OCI-LY1 (cell line): ENCODE measurements around the gene SARS1.
"Not testable (repeated sequence)": the region's sequence is repeated elsewhere in the genome, so short reads cannot be mapped to it uniquely, and the experiment has no call there.

ENCODE experiments used
- H2AFZ ChIP-seq: fragments of 200-600 bp; sonication (generic), shearing (Covaris generic); 2 replicates; pipeline ENCODE4 v1.6.0; 2014; ENCODE audit warnings: antibody characterized with exemption, mild to moderate bottlenecking, low read length
- H3F3A ChIP-seq: fragments of 200-600 bp; sonication (generic), shearing (Covaris generic); 2 replicates; pipeline ENCODE4 v1.6.0; 2014; ENCODE audit warnings: mild to moderate bottlenecking, antibody characterized with exemption, low read length, moderate library complexity; ENCODE audit not compliant: insufficient read depth
- H3K27ac ChIP-seq: fragments of 200-600 bp; sonication (generic); 2 replicates; pipeline ENCODE4 v1.5.1; 2014; ENCODE audit warnings: low read length, mixed run types, mild to moderate bottlenecking, low read depth; ENCODE audit not compliant: poor library complexity, severe bottlenecking
- H3K27me3 ChIP-seq: fragments of 200-600 bp; sonication (generic); 2 replicates; pipeline ENCODE4 v1.6.0; 2014; ENCODE audit warnings: antibody characterized with exemption, mild to moderate bottlenecking, low read length, moderate library complexity; ENCODE audit not compliant: insufficient read depth
- H3K36me3 ChIP-seq: fragments of 200-600 bp; sonication (generic); 2 replicates; pipeline ENCODE4 v1.6.1; 2014; ENCODE audit warnings: mild to moderate bottlenecking, antibody characterized with exemption, low read length, moderate library complexity, mixed read lengths; ENCODE audit not compliant: insufficient read depth
- H3K4me1 ChIP-seq: fragments of 200-600 bp; sonication (generic); 2 replicates; pipeline ENCODE4 v1.5.1; 2014; ENCODE audit warnings: mild to moderate bottlenecking, low read length, moderate library complexity; ENCODE audit not compliant: insufficient read depth, severe bottlenecking
- H3K4me2 ChIP-seq: fragments of 200-600 bp; sonication (generic), shearing (Covaris generic); 2 replicates; pipeline ENCODE4 v1.6.1; 2014; ENCODE audit warnings: low read length
- H3K4me3 ChIP-seq: fragments of 200-600 bp; sonication (generic); 2 replicates; pipeline ENCODE4 v1.5.1; 2014; ENCODE audit warnings: low read length, low read depth, mild to moderate bottlenecking, mixed read lengths; ENCODE audit not compliant: poor library complexity, severe bottlenecking
- H3K79me2 ChIP-seq: fragments of 200-600 bp; shearing (Covaris generic); 2 replicates; pipeline ENCODE4 v1.6.1; 2016; ENCODE audit warnings: mixed run types, low read length, mixed read lengths; ENCODE audit not compliant: insufficient read depth
- H3K9ac ChIP-seq: fragments of 200-600 bp; sonication (generic), shearing (Covaris generic); 2 replicates; pipeline ENCODE4 v1.6.1; 2014; ENCODE audit warnings: mild to moderate bottlenecking, low read length, mixed read lengths
- H3K9me2 ChIP-seq: fragments of 200-600 bp; sonication (generic), shearing (Covaris generic); 2 replicates; pipeline ENCODE4 v1.6.1; 2014; ENCODE audit warnings: low read depth, mild to moderate bottlenecking, low read length, mixed read lengths
- H3K9me3 ChIP-seq: fragments of 200-600 bp; shearing (Covaris generic); 2 replicates; pipeline ENCODE4 v1.6.1; 2014; ENCODE audit warnings: low read length, mixed read lengths
- H4K20me1 ChIP-seq: fragments of 200-600 bp; sonication (generic), shearing (Covaris generic); 2 replicates; pipeline ENCODE4 v1.6.0; 2016; ENCODE audit warnings: mild to moderate bottlenecking, low read length; ENCODE audit not compliant: insufficient read depth
- EZH2 ChIP-seq: fragments of 200-600 bp; sonication (generic), shearing (Covaris generic); IDR thresholded peaks from 2 replicates; pipeline ENCODE4 v1.8.0; 2017; ENCODE audit warnings: borderline replicate concordance, mixed run types, mild to moderate bottlenecking, antibody characterized with exemption, low read length, moderate library complexity, mixed read lengths
- TF ChIP-seq, protein P1 (sequence below): fragments of 200-600 bp; sonication (generic), shearing (Covaris generic); IDR thresholded peaks from 2 replicates; pipeline ENCODE4 v1.5.1; 2017; ENCODE audit warnings: mild to moderate bottlenecking, antibody characterized with exemption, low read length, moderate library complexity, mixed read lengths

SARS1 gene

DNA sequence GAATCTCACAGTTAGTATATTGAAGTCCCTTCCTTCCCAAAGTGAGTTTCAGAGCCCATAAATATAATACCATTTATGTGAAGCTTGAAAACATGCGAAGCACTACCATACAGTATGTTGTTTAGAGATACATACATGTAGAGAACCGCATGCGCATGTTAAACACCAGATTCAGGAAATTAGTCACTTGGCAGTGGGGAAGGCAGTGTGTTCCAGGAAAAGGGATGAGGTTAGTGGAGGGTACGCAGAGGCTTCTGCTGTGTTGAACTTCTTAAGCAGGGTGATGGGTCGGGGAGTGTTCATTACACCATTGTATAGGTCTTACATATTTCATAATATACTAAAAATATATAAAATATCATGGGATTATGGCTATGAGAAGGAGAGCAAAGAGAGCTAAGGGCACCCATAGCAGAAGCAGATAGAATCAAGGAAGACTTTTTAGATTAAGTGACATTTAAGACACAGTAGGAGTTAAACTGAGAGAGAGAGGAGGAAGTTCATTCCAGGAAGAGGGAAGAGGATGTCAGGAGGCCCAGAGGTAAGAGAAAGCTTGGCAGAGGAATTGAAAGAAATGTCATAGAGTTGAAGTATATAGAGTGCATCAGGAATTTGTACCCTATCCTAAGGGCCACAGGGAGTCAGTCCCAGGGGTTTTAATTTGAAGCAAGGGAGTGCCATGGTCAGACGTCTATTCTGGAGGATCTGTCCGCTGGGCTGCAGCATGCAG, 43.5 kb upstream of the SARS1 start:
- Histone ChIP-seq H4K20me1 (no peaks in the 10 kb centered on the region), H3K9me3 (no peaks in the 10 kb centered on the region), H3K27me3 (no peaks in the 10 kb centered on the region), H3K4me1 (peaks cover 7% of the 10 kb centered on the region), H3K27ac (no peak overlapping the region), H3K4me2 (no peak overlapping the region), H3K9ac (no peak overlapping the region), H2AFZ (no peak overlapping the region), H3K79me2 (no peaks in the 10 kb centered on the region), H3K36me3 (peaks cover 14% of the 10 kb centered on the region), H3F3A (no peaks in the 10 kb centered on the region; the same call in 1 of the 2 replicates), H3K9me2 (no peaks in the 10 kb centered on the region), H3K4me3 (no peak overlapping the region)
- TF ChIP-seq EZH2, result no peak
- TF ChIP-seq, protein P1, sequence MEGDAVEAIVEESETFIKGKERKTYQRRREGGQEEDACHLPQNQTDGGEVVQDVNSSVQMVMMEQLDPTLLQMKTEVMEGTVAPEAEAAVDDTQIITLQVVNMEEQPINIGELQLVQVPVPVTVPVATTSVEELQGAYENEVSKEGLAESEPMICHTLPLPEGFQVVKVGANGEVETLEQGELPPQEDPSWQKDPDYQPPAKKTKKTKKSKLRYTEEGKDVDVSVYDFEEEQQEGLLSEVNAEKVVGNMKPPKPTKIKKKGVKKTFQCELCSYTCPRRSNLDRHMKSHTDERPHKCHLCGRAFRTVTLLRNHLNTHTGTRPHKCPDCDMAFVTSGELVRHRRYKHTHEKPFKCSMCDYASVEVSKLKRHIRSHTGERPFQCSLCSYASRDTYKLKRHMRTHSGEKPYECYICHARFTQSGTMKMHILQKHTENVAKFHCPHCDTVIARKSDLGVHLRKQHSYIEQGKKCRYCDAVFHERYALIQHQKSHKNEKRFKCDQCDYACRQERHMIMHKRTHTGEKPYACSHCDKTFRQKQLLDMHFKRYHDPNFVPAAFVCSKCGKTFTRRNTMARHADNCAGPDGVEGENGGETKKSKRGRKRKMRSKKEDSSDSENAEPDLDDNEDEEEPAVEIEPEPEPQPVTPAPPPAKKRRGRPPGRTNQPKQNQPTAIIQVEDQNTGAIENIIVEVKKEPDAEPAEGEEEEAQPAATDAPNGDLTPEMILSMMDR, result no peak

DNA sequence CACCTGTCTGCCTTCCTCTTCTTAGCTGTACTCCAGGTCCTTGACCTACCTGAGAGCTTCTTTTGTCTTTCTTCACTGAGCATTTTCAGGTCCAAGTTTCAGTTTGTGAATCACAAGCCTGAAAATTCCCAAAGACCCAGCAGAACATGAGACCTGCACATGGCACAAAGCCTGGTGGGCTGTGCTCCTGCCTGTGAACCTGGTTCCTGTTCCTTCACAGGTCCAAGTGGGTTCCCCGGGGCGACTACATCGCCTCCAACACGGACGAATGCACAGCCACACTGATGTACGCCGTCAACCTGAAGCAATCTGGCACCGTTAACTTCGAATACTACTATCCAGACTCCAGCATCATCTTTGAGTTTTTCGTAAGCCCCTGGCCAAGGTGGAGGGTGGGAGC, 42.1 kb upstream of the SARS1 start:
- Histone ChIP-seq H2AFZ (no peak overlapping the region), H3K27ac (no peak overlapping the region)

DNA sequence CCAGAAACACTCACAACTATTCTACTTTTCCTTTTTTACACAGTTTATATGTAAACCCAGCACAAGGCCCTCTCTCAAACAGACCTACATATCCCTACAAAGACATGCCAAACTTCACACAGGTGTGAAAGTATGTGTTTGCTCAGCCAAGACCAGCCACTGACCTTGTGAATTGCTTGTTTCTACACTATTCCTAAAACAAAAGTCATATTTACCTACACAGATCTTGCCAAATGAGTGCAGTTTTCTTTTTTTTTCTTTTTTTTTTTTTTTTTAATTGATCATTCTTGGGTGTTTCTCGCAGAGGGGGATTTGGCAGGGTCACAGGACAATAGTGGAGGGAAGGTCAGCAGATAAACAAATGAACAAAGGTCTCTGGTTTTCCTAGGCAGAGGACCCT, 37.4 kb upstream of the SARS1 start:
- H3K27ac ChIP-seq, H2AFZ ChIP-seq, H3K79me2 ChIP-seq, H3F3A ChIP-seq, H3K9ac ChIP-seq, H3K4me2 ChIP-seq, H3K9me2 ChIP-seq, H3K27me3 ChIP-seq, H3K4me3 ChIP-seq, H3K4me1 ChIP-seq, H3K9me3 ChIP-seq, H4K20me1 ChIP-seq: not testable (repeated sequence)
- peaks cover 10% of the 10 kb centered on the region for H3K36me3 ChIP-seq

More for the DNA sequence above, 42.1 kb upstream of the SARS1 start:
- TF ChIP-seq EZH2, result no peak
- TF ChIP-seq, protein P1, result no peak
- Histone ChIP-seq H3K9me3 (no peaks in the 10 kb centered on the region), H3K4me1 (no peaks in the 10 kb centered on the region), H3K36me3 (peaks cover 21% of the 10 kb centered on the region), H3K9me2 (no peaks in the 10 kb centered on the region), H3K27me3 (no peaks in the 10 kb centered on the region), H3K79me2 (no peaks in the 10 kb centered on the region), H3F3A (no peaks in the 10 kb centered on the region; the same call in 1 of the 2 replicates), H3K4me2 (no peak overlapping the region), H3K4me3 (no peak overlapping the region), H3K9ac (no peak overlapping the region), H4K20me1 (no peaks in the 10 kb centered on the region)

DNA sequence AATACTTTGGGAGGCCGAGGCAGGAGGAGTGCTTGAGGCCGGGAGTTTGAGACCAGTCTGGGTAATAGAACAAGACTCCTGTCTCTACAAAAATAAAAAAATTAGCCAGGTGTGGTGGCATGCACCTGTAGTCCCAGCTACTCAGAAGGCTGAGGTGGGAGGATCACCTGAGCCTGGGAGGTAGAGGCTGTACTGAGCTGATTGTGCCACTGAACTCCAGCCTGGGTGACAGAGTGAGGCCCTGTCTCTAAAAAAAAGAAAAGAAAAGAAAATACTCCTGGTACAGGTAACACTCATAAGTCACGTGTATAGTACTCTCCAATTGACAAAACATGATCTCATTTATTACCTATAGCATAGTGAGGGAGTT, 33.0 kb upstream of the SARS1 start:
- not testable (repeated sequence) for H3K9me3 ChIP-seq, H2AFZ ChIP-seq, H3K27ac ChIP-seq, H3K4me3 ChIP-seq, H3K9ac ChIP-seq, H3F3A ChIP-seq, H3K79me2 ChIP-seq, H3K9me2 ChIP-seq, H3K36me3 ChIP-seq, H3K4me2 ChIP-seq, H3K27me3 ChIP-seq, H4K20me1 ChIP-seq, H3K4me1 ChIP-seq
